HuH-7 (cell line): ENCODE results near the gene OGN.

Source experiments
- DNase-seq: peaks from one replicate; pipeline ENCODE4 v3.0.0; 2011; ENCODE audit warnings: low spot score

The OGN gene

GRCh38 chr9:92345582-92345981 is 58.8 kb downstream of the OGN start:
- no peak for DNase-seq

- DNase-seq = no peak
Measured at GRCh38 chr9:92342825-92343488, 61.4 kb downstream of the OGN start.

DNA sequence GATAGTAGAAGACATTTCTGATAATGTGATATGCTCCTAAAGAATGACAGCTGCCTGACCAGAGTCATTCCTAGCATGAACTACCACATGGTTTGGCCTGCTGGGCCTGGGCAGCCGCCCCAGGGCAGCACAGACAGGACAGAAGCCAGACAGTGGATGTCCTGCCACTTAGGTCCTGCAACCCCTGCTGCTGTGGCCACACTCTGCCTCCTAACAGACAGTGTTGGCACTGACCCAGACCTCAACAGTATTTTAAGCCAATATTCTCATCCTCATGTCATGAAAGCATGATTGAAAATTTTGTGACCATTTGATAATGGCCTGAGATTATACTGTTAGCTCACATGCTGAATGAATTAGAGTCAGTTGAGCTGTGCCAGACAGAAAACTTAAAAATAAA is 62.8 kb downstream of the OGN start:
- no peak for DNase-seq

GRCh38 chr9:92333282-92333634 is 71.1 kb downstream of the OGN start:
- DNase-seq = no peak
